SK-N-SH treated with all-trans-retinoic acid at 6 μM for 48 hours (cell line): Measurements from ENCODE around the gene CD248.

ENCODE experiments used
- ARNTL ChIP-seq: fragments of 450-650 bp; formaldehyde crosslinking; IDR thresholded peaks from 2 replicates; pipeline ENCODE4 v1.5.0; 2020; ENCODE audit warnings: low read depth, mild to moderate bottlenecking, moderate library complexity, borderline replicate concordance
- BACH2 ChIP-seq: fragments of 250-450 bp; sonication (Bioruptor Pico); IDR thresholded peaks from 2 replicates; pipeline ENCODE4 v1.9.0; 2021; ENCODE audit warnings: mild to moderate bottlenecking, borderline replicate concordance
- ESRRG ChIP-seq: fragments of 250-450 bp; sonication (Bioruptor Pico); IDR thresholded peaks from 2 replicates; pipeline ENCODE4 v1.6.1; 2021; ENCODE audit warnings: mild to moderate bottlenecking
- GLIS3 ChIP-seq: fragments of 250-450 bp; sonication (Bioruptor Pico); IDR thresholded peaks from 2 replicates; pipeline ENCODE4 v1.5.0; 2020; ENCODE audit warnings: mild to moderate bottlenecking, moderate library complexity
- PATZ1 ChIP-seq: fragments of 250-450 bp; sonication (Bioruptor Pico); IDR thresholded peaks from 2 replicates; pipeline ENCODE4 v1.8.0; 2020; ENCODE audit warnings: mild to moderate bottlenecking, moderate library complexity, borderline replicate concordance
- RARB ChIP-seq: fragments of 250-450 bp; sonication (Bioruptor Pico); IDR thresholded peaks from 2 replicates; pipeline ENCODE4 v1.8.0; 2021; ENCODE audit warnings: mild to moderate bottlenecking, moderate library complexity
- TOX ChIP-seq: fragments of 250-450 bp; sonication (Bioruptor Pico); IDR thresholded peaks from 2 replicates; pipeline ENCODE4 v1.8.0; 2021; ENCODE audit warnings: mild to moderate bottlenecking, moderate library complexity, borderline replicate concordance
- ZC3H10 ChIP-seq: fragments of 250-450 bp; sonication (Bioruptor Pico); IDR thresholded peaks from 2 replicates; pipeline ENCODE4 v1.5.1; 2021; ENCODE audit warnings: mild to moderate bottlenecking, moderate library complexity
- ZFP3 ChIP-seq: fragments of 250-450 bp; sonication (Bioruptor Pico); IDR thresholded peaks from 2 replicates; pipeline ENCODE4 v1.5.0; 2020; ENCODE audit warnings: mild to moderate bottlenecking, moderate library complexity
- ZFP30 ChIP-seq: fragments of 450-650 bp; formaldehyde crosslinking; IDR thresholded peaks from 2 replicates; pipeline ENCODE4 v1.5.0; 2022; ENCODE audit warnings: mild to moderate bottlenecking, moderate library complexity
- ZNF565 ChIP-seq: fragments of 450-650 bp; formaldehyde crosslinking; conservative IDR thresholded peaks from 2 replicates; pipeline ENCODE4 v1.5.0; 2020; ENCODE audit warnings: low read depth, mild to moderate bottlenecking, moderate library complexity
- TF ChIP-seq, protein P1 (sequence below): fragments of 250-450 bp; sonication (Bioruptor Pico); IDR thresholded peaks from 2 replicates; pipeline ENCODE4 v1.5.1; 2020; ENCODE audit warnings: low read depth, mild to moderate bottlenecking, moderate library complexity
- TF ChIP-seq, protein P2 (sequence below): fragments of 250-450 bp; sonication (Bioruptor Pico); IDR thresholded peaks from 2 replicates; pipeline ENCODE4 v1.5.1; 2021; ENCODE audit warnings: mild to moderate bottlenecking, moderate library complexity

DNA sequence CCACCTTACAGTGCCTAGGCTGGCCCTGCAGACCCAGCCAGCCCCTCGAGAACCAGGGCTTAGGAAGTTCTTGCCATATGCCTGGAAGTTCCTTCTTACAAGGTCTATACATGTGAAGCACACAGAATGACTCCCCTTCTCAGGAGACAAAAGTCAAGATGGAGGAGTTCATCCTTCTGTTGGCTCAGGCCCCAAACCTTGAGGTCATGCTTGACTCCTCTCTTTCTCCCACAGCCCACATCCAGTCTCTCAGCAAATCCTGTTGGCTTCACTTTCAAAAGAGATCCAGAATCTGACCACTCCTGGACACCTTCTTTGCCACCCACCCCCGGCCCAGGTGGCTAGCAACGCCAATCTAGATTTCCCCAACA is 1.7 kb upstream of the CD248 start:
- no peak for TF ChIP-seq ZNF565
- TF ChIP-seq, protein P1, sequence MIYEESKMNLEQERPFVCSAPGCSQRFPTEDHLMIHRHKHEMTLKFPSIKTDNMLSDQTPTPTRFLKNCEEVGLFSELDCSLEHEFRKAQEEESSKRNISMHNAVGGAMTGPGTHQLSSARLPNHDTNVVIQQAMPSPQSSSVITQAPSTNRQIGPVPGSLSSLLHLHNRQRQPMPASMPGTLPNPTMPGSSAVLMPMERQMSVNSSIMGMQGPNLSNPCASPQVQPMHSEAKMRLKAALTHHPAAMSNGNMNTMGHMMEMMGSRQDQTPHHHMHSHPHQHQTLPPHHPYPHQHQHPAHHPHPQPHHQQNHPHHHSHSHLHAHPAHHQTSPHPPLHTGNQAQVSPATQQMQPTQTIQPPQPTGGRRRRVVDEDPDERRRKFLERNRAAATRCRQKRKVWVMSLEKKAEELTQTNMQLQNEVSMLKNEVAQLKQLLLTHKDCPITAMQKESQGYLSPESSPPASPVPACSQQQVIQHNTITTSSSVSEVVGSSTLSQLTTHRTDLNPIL (CRISPR knock-in tag): no peak
- no peak for TF ChIP-seq ZFP30 (CRISPR knock-in tag)
- TF ChIP-seq GLIS3 (CRISPR knock-in tag): no peak
- no peak for TF ChIP-seq PATZ1 (CRISPR knock-in tag)
- TF ChIP-seq ZFP3 (CRISPR knock-in tag): no peak
- TF ChIP-seq ESRRG (CRISPR knock-in tag): no peak
- TF ChIP-seq ARNTL (CRISPR knock-in tag): no peak
- no peak for TF ChIP-seq BACH2 (CRISPR knock-in tag)
- TF ChIP-seq, protein P2, sequence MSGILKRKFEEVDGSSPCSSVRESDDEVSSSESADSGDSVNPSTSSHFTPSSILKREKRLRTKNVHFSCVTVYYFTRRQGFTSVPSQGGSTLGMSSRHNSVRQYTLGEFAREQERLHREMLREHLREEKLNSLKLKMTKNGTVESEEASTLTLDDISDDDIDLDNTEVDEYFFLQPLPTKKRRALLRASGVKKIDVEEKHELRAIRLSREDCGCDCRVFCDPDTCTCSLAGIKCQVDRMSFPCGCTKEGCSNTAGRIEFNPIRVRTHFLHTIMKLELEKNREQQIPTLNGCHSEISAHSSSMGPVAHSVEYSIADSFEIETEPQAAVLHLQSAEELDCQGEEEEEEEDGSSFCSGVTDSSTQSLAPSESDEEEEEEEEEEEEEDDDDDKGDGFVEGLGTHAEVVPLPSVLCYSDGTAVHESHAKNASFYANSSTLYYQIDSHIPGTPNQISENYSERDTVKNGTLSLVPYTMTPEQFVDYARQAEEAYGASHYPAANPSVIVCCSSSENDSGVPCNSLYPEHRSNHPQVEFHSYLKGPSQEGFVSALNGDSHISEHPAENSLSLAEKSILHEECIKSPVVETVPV (CRISPR knock-in tag): no peak
- TF ChIP-seq RARB (CRISPR knock-in tag): no peak
- no peak for TF ChIP-seq ZC3H10 (CRISPR knock-in tag)
- TF ChIP-seq TOX: no peak
